ENCODE measurements around the gene BPIFB2. TPM values are rescaled to one million over a fixed set of nuclear protein-coding genes. Genes with fewer than 3 reads are reported as not detected.
"Not testable (repeated sequence)": the region's sequence is repeated elsewhere in the genome, so short reads cannot be mapped to it uniquely, and the experiment has no call there.

The BPIFB2 gene
- total and polyA plus RNA-seq, 5 experiments from 2014 or later: not detected

DNA sequence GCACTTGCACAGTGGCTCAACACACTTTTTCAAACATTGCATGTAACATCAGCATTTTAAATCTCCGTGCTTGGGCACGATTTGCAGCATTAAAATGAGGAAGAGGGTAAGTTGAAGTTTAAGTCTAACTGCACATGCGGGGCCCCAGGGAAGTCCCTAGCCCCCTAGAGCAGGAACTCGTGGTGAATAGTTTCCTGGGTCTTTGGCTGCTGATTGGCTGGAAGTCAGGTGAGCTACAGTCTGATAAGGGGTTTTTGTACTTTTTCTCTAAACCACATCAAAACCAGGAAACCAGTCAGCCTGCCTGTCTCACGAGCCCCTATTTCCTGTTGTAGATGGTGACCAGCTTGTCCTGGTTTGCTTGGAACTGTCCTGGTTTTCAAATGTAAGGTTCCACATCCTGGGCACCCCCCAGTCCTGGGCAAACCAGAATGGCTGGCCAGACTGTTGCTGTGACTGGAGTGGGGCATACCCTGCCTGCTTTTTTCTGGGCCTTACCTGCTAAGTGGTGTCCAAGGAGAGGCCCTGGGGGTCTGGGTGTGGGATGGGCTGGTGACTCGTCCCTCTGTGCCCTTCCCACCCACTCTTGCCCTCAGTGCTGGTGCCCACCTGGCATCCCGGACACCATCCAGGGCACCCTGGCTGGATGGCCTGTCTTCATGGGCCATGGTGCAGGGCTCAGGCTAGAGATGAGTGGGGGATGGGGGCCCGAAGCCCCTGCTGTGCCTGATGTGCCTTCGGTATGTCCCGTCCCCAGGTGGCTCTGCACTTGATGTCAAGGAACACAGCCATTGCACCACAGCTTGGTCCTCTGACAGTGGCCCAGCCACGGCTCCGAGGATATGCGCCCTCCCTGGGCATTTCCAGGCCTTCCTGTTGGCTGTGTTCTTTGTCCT lies 35.1 kb upstream of the BPIFB2 start:
- DNase-seq (peak; percentile 62 to 96 (median 91)), ATAC-seq (peak; percentile 83 to 86)
- Mint-ChIP-seq H3K4me3 (no peak overlapping the region), H3K9me3 (peaks cover 0 to 16% (median 2%) of the 10 kb centered on the region in 9 donors), H3K27ac (no peak overlapping the region), H3K27me3 (no peaks in the 10 kb centered on the region), H3K4me1 (peaks cover 10 to 49% (median 26%) of the 10 kb centered on the region in 4 donors), H3K36me3 (peaks cover 0 to 10% (median 5%) of the 10 kb centered on the region in 3 donors)
- POLR2A ChIA-PET: interaction anchor here (0.6 to 3.1 kb wide), 10 partner anchors 12 to 153 kb away, joined by 3 to 19 read pairs (median 4); no protein-coding TSS in a partner anchor

- Mint-ChIP-seq H3K4me1 (peaks cover 12 to 43% (median 29%) of the 10 kb centered on the region in 4 donors), H3K27ac (no peak overlapping the region), H3K9me3 (peaks cover 0 to 18% (median 2%) of the 10 kb centered on the region in 9 donors), H3K36me3 (peaks cover 0 to 10% (median 5%) of the 10 kb centered on the region in 3 donors), H3K27me3 (no peaks in the 10 kb centered on the region), H3K4me3 (no peak overlapping the region)
- POLR2A ChIA-PET: interaction anchor here (1.1 to 3.1 kb wide), 6 partner anchors 11 to 27 kb away, joined by 3 to 19 read pairs (median 5); no protein-coding TSS in a partner anchor
- DNase-seq (peak in 1 of 10 donors; percentile 45), ATAC-seq (no peak)
Observed at GRCh38 chr20:32973077-32973717, 34.3 kb upstream of the BPIFB2 start.

- Mint-ChIP-seq H3K9me3 (peaks cover 0 to 18% (median 2%) of the 10 kb centered on the region in 9 donors), H3K36me3 (peaks cover 0 to 10% (median 5%) of the 10 kb centered on the region in 3 donors), H3K4me3 (peak overlapping the region in 8 of 10 donors; percentile 12 to 61 (median 46)), H3K27ac (peak overlapping the region in 3 of 10 donors; percentile 30 to 84 (median 61)), H3K4me1 (peaks cover 15 to 35% (median 31%) of the 10 kb centered on the region in 4 donors)
- peak in 1 of 10 donors; percentile 13 for DNase-seq
- not testable (repeated sequence) for ATAC-seq, H3K27me3 Mint-ChIP-seq
- POLR2A ChIA-PET: interaction anchor here (0.6 to 1.7 kb wide), 6 partner anchors 10 to 29 kb away, joined by 3 to 6 read pairs (median 3); no protein-coding TSS in a partner anchor
Observed at GRCh38 chr20:32974204-32975064, 33.1 kb upstream of the BPIFB2 start.

GRCh38 chr20:32975121-32975520 lies 32.4 kb upstream of the BPIFB2 start:
- Mint-ChIP-seq H3K4me3 (peak overlapping the region in 4 of 10 donors; percentile 11 to 61 (median 48)), H3K36me3 (peaks cover 0 to 10% (median 5%) of the 10 kb centered on the region in 3 donors), H3K27ac (peak overlapping the region in 4 of 10 donors; percentile 41 to 81 (median 68)), H3K9me3 (peaks cover 0 to 18% (median 2%) of the 10 kb centered on the region in 9 donors), H3K4me1 (peaks cover 15 to 36% (median 26%) of the 10 kb centered on the region in 4 donors)
- not testable (repeated sequence) for DNase-seq, ATAC-seq, H3K27me3 Mint-ChIP-seq
- POLR2A ChIA-PET: interaction anchor here (0.6 to 1.2 kb wide), 3 partner anchors 9 to 29 kb away, joined by 3 read pairs; no protein-coding TSS in a partner anchor

DNA sequence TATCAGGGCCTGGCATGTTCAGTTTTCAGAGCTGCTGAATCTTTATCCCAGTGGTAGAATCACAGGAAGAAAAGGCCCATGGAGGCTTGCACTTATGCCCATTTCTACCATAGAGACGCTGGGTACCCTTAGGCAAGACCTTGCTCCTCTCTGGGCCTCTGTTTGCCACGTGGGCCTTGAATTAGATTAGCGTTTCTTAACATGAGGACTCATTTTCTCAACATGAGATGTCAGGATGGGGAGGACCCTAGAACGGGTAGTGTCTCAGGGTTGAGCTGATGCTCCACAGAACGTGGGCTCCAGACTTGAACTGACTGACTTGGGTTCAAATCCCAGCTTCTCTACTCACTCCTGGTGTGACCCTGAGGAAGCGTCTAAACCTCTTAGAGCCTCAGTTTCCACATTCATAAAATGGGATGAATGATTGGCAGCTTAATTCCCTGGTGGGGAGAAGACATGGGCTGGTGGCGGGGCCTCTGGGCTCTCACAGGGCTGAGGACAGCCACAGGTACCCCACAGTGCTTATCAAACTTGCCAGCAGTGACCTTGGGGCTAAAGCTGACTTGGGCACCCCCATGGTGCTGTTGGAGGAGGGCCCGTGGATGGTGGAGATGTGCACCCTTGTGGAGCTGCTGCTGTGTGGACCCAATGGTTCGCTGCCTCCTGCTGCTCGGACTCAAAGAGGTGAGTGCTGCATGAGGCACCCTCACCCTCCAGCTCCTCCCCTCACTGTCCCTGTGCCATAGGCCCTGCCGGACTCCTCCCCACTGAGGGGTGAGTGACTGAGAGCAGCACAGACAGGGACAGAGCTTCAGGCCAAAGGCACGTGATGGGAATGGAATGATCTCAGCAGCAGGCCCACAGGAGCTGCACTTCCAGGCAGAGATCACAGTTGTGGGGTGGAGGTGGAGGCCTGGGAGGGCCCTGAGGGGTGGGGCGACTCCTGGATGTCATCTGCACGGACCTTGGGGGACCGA lies 31.5 kb upstream of the BPIFB2 start:
- peaks cover 15 to 38% (median 26%) of the 10 kb centered on the region in 4 donors for H3K4me1 Mint-ChIP-seq
- no peak for ATAC-seq
- peak overlapping the region in 5 of 10 donors; percentile 7 to 49 (median 45) for H3K4me3 Mint-ChIP-seq
- peaks cover 0 to 18% (median 2%) of the 10 kb centered on the region in 9 donors for H3K9me3 Mint-ChIP-seq
- H3K27me3 Mint-ChIP-seq: no peaks in the 10 kb centered on the region
- H3K36me3 Mint-ChIP-seq: peaks cover 0 to 10% (median 5%) of the 10 kb centered on the region in 3 donors
- peak overlapping the region in 8 of 10 donors; percentile 32 to 93 (median 78) for H3K27ac Mint-ChIP-seq
- POLR2A ChIA-PET: interaction anchor here (0.8 to 1.9 kb wide), 4 partner anchors 9 to 29 kb away, joined by 3 to 9 read pairs (median 6); partner anchors contain the start of gene SUN5
- peak in 2 of 10 donors; percentile 12 to 41 for DNase-seq

GRCh38 chr20:32976746-32977145 lies 30.8 kb upstream of the BPIFB2 start:
- H3K4me3 Mint-ChIP-seq: peak overlapping the region in 5 of 10 donors; percentile 2 to 49 (median 40)
- H3K27me3 Mint-ChIP-seq: no peaks in the 10 kb centered on the region
- DNase-seq: peak in 3 of 10 donors; percentile 16 to 57 (median 28)
- peak overlapping the region in 8 of 10 donors; percentile 32 to 93 (median 78) for H3K27ac Mint-ChIP-seq
- peaks cover 0 to 10% (median 5%) of the 10 kb centered on the region in 3 donors for H3K36me3 Mint-ChIP-seq
- H3K4me1 Mint-ChIP-seq: peaks cover 15 to 43% (median 29%) of the 10 kb centered on the region in 4 donors
- POLR2A ChIA-PET: interaction anchor here (1.5 to 1.9 kb wide), 3 partner anchors 9 to 28 kb away, joined by 5 to 9 read pairs (median 6); partner anchors contain the start of gene SUN5
- ATAC-seq: no peak
- H3K9me3 Mint-ChIP-seq: peaks cover 0 to 18% (median 2%) of the 10 kb centered on the region in 9 donors

- peak overlapping the region in 9 of 10 donors; percentile 32 to 93 (median 76) for H3K27ac Mint-ChIP-seq
- POLR2A ChIA-PET: interaction anchor here (1.5 to 1.9 kb wide), 4 partner anchors 8 to 28 kb away, joined by 5 to 9 read pairs (median 6); partner anchors contain the start of gene SUN5
- H3K27me3 Mint-ChIP-seq: no peaks in the 10 kb centered on the region
- peaks cover 0 to 10% (median 5%) of the 10 kb centered on the region in 3 donors for H3K36me3 Mint-ChIP-seq
- no peak for ATAC-seq
- peaks cover 0 to 18% (median 2%) of the 10 kb centered on the region in 9 donors for H3K9me3 Mint-ChIP-seq
- peak in 2 of 10 donors; percentile 10 to 37 for DNase-seq
- peaks cover 15 to 48% (median 33%) of the 10 kb centered on the region in 4 donors for H3K4me1 Mint-ChIP-seq
- H3K4me3 Mint-ChIP-seq: peak overlapping the region in 4 of 10 donors; percentile 2 to 45 (median 36)
Observed at GRCh38 chr20:32977281-32978008, 30.1 kb upstream of the BPIFB2 start.

GRCh38 chr20:32978009-32978335 lies 29.5 kb upstream of the BPIFB2 start:
- H3K4me1 Mint-ChIP-seq: peaks cover 15 to 52% (median 35%) of the 10 kb centered on the region in 4 donors
- DNase-seq (peak in 1 of 10 donors; percentile 27), ATAC-seq (no peak)
- H3K4me3 Mint-ChIP-seq: peak overlapping the region in 2 of 10 donors; percentile 27 to 34
- peaks cover 0 to 18% (median 2%) of the 10 kb centered on the region in 9 donors for H3K9me3 Mint-ChIP-seq
- POLR2A ChIA-PET: interaction anchor here (1.8 to 1.9 kb wide), 2 partner anchors 11 to 12 kb away, joined by 6 to 9 read pairs; no protein-coding TSS in a partner anchor
- H3K27ac Mint-ChIP-seq: peak overlapping the region in 9 of 10 donors; percentile 48 to 90 (median 80)
- no peaks in the 10 kb centered on the region for H3K27me3 Mint-ChIP-seq
- peaks cover 0 to 10% (median 5%) of the 10 kb centered on the region in 3 donors for H3K36me3 Mint-ChIP-seq

DNA sequence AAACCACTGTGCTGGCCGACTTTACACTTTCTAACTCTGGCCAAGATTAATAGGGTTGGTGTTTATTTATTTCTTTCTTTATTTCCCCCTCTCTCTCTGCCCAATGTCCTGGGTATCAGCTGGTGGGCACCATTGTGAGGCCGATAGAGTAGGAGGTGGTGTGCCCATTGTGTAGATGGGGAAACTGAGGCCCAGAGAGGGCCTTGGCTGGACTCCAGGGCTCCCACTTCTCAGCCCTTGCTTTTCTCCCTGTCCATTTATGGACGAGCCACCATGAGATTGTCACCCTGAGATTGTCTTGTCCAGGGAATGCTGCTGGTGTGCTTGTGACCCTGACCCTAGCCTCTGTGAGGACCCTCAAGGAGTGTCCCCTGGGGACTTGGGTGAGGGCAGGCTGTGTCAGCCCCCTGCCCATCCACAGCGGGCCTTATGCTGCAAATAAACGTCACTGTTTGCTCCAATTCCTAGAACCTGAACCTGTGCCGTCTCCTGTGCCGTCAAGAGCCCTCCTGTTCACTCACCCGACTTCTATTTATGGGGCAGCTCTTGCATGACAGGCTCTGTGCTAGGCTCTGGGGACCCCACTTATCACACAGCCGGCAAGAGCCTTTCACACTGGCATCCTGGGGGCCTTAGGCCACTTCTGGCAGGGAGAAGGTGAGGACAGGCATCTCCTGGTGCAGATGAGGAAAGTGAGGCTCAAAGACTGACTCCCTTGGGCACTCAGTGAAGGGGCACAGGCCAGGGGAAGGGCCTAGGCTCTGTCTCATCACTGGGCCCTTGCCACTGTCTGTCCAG lies 28.1 kb upstream of the BPIFB2 start:
- ATAC-seq (no peak), DNase-seq (peak in 1 of 10 donors; percentile 53)
- POLR2A ChIA-PET: interaction anchor here (0.7 kb wide), 1 partner anchor 151 kb away, joined by 4 read pairs; no protein-coding TSS in a partner anchor
- peaks cover 0 to 10% (median 5%) of the 10 kb centered on the region in 3 donors for H3K36me3 Mint-ChIP-seq
- H3K27me3 Mint-ChIP-seq: no peaks in the 10 kb centered on the region
- H3K4me3 Mint-ChIP-seq: peak overlapping the region in 1 of 10 donors; percentile 10
- H3K4me1 Mint-ChIP-seq: peaks cover 16 to 64% (median 36%) of the 10 kb centered on the region in 4 donors
- H3K9me3 Mint-ChIP-seq: peaks cover 0 to 18% (median 2%) of the 10 kb centered on the region in 9 donors
- H3K27ac Mint-ChIP-seq: peak overlapping the region in 8 of 10 donors; percentile 32 to 72 (median 64)
